Nephron (organoid): ENCODE measurements around the gene SPTBN5.

Experiments
- H3K27ac Mint-ChIP-seq, 3 experiments: 2 replicates each; pipeline ENCODE4 v1.8.0; 2020; ENCODE audit warnings: mixed read lengths in 3 of 3, mild to moderate bottlenecking in 2 of 3, moderate library complexity in 1 of 3
- H3K27me3 Mint-ChIP-seq: 2 replicates; pipeline ENCODE4 v1.8.0; 2021; ENCODE audit warnings: low read depth, mild to moderate bottlenecking, moderate library complexity, mixed read lengths
- H3K36me3 Mint-ChIP-seq: 2 replicates; pipeline ENCODE4 v1.8.0; 2020; ENCODE audit warnings: low read depth, mixed read lengths
- H3K4me1 Mint-ChIP-seq: 2 replicates; pipeline ENCODE4 v1.8.0; 2020; ENCODE audit warnings: mixed read lengths
- H3K4me3 Mint-ChIP-seq, 3 experiments: 2 replicates each; pipeline ENCODE4 v1.8.0; 2020; ENCODE audit warnings: mild to moderate bottlenecking in 3 of 3, mixed read lengths in 3 of 3, moderate library complexity in 2 of 3
- H3K9me3 Mint-ChIP-seq: 2 replicates; pipeline ENCODE4 v1.8.0; 2020; ENCODE audit warnings: mixed read lengths
- TF ChIP-seq, protein P1 (sequence below), 3 experiments: fragments of 200-600 bp; sonication (generic); IDR thresholded peaks; one replicate each; pipeline ENCODE4 v1.5.0; 2021; ENCODE audit warnings: antibody characterized with exemption in 3 of 3; ENCODE audit not compliant: unreplicated experiment in 3 of 3

Gene SPTBN5

DNA sequence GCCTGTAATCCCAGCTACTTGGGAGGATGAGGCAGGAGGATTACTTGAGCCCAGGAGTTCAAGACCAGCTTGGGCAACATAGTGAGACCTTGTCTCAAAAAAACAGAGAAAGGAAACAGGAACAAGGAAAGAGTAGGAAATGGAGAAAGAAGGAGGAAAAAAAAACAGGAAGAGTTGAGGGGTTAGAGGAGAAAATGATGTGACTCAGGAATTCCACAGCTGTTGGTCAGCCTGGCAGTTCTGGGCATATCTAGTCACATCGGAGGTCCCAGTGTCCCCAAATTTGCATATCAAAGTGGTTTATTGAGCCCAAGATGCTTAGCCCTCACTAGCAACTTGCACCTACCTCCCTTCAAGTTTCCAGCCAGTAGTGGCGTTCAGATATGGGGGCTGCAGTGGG lies 84.7 kb downstream of the SPTBN5 start:
- Mint-ChIP-seq H3K4me3 (no peak overlapping the region), H3K4me1 (peaks cover 6% of the 10 kb centered on the region), H3K27ac (no peak overlapping the region), H3K27me3 (no peaks in the 10 kb centered on the region), H3K36me3 (no peaks in the 10 kb centered on the region), H3K9me3 (no peaks in the 10 kb centered on the region)
- TF ChIP-seq, protein P1, sequence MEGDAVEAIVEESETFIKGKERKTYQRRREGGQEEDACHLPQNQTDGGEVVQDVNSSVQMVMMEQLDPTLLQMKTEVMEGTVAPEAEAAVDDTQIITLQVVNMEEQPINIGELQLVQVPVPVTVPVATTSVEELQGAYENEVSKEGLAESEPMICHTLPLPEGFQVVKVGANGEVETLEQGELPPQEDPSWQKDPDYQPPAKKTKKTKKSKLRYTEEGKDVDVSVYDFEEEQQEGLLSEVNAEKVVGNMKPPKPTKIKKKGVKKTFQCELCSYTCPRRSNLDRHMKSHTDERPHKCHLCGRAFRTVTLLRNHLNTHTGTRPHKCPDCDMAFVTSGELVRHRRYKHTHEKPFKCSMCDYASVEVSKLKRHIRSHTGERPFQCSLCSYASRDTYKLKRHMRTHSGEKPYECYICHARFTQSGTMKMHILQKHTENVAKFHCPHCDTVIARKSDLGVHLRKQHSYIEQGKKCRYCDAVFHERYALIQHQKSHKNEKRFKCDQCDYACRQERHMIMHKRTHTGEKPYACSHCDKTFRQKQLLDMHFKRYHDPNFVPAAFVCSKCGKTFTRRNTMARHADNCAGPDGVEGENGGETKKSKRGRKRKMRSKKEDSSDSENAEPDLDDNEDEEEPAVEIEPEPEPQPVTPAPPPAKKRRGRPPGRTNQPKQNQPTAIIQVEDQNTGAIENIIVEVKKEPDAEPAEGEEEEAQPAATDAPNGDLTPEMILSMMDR (IDR thresholded peaks at IDR 0.05; ENCODE audit: unreplicated experiment in 3 of 3), result no peak

DNA sequence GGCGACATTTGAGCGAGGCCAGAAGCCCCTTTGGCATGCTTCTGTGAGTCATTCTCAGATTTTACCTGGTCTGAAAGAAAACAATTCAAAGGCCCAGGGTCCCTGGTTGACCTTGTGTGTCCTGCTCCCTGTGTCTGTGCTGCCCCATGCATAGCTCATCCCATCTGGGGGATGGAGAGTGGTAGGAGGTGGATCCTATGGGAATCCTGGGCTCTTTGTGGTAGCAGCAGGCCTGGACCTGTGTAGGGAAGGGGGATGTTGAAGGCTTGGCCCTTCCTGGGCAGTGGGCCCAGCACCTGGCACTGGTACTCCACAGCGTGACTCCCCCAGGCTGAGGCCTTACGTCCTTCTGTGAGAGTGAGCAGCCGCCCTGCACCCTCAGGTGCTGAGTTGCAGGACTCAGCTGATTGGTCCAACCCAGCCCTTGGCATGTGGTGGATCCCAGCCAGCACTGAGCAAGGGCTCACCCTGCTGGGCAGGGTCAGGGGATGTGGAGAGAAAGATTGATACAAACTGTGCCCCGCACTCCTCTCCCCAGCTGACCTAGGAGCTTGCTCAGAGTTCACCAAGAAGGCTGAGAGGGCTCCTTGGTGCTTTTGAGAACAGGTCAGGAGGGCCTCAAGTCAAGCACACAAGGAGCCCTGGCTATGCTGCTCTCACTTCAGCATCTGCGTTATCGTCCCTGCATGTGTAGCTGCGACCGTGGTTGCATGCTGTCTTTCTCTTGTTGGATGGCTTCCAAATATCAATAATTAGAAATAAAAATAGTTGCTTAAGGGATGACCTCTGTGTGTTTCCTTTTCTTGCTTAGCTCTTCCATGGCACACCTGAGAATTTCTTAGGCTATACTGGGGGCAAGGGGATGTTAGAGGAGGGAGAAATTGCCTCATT lies 87.3 kb downstream of the SPTBN5 start:
- no peak overlapping the region for H3K4me3 Mint-ChIP-seq

DNA sequence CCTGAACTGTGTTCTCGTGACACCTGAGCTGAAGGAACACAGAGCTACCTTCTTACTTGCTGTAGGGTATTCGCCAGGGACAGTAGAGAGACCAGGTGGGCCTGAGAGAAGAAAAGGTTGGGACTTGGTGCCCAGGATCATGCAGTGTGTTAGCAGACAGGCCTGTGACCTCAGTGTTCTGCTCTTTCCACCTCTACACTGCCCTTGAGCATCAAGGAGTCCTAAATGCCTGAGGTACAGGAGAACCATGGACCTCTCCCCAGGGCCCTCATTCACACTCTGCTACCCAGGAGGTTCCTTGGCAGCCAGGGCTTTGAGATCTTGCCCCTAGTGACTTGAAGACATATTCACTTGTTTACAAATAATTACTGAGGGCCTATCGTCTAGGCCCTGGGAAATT lies 88.1 kb downstream of the SPTBN5 start:
- Mint-ChIP-seq H3K36me3 (peaks cover 9% of the 10 kb centered on the region), H3K27me3 (no peaks in the 10 kb centered on the region), H3K4me3 (no peak overlapping the region), H3K4me1 (peaks cover 6% of the 10 kb centered on the region), H3K9me3 (no peaks in the 10 kb centered on the region), H3K27ac (no peak overlapping the region)
- TF ChIP-seq, protein P1 (IDR thresholded peaks at IDR 0.05; ENCODE audit: unreplicated experiment in 3 of 3), result no peak

More for the DNA sequence above, 87.3 kb downstream of the SPTBN5 start:
- Mint-ChIP-seq H3K27me3 (no peaks in the 10 kb centered on the region), H3K36me3 (peaks cover under 1% of the 10 kb centered on the region), H3K9me3 (no peaks in the 10 kb centered on the region), H3K4me1 (peaks cover 6% of the 10 kb centered on the region), H3K27ac (no peak overlapping the region)
- TF ChIP-seq, protein P1 (IDR thresholded peaks at IDR 0.05; ENCODE audit: unreplicated experiment in 3 of 3), result no peak

DNA sequence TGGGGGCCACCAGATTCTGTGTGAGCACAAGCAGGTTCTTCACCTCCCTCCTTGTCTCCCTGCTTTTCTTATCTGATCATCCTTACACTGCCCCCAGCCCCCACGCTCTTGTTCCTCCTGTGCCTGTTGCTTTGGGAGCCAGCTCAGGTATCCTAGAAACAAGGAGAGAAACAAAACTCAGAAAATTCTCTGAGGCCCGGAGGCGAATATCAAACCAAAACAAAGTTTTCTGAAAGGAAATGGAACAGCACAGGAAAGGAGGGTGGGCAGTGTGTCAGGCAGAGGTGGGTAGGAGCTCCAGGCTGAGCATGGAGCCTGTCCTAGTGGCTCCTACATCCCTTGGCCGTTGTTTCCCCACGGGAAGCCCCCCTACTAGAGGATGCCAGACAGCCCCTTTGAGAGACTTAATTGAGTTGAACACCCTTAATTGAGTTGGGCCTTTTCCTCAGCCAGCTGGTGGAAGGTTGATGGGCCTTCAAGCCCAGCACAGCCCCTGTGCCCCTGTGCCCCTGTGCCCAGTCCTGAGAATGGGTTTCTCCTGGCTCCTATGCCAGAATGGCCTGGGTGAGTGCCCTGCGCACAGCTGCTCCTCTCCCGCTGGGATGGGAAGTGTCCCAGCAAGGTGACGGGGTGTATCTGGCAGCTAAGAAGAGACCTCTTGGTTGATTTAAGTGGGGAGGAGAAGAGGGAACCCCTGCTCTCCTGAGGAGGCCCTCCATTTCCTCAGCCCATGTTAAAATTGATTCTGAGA lies 88.8 kb downstream of the SPTBN5 start:
- H3K9me3 Mint-ChIP-seq, result no peaks in the 10 kb centered on the region
- H3K36me3 Mint-ChIP-seq, result peaks cover 14% of the 10 kb centered on the region
- no peak overlapping the region for H3K4me3 Mint-ChIP-seq
- no peaks in the 10 kb centered on the region for H3K27me3 Mint-ChIP-seq
- peaks cover 6% of the 10 kb centered on the region for H3K4me1 Mint-ChIP-seq
- no peak overlapping the region for H3K27ac Mint-ChIP-seq
- TF ChIP-seq, protein P1 (IDR thresholded peaks at IDR 0.05; ENCODE audit: unreplicated experiment in 3 of 3), result no peak

DNA sequence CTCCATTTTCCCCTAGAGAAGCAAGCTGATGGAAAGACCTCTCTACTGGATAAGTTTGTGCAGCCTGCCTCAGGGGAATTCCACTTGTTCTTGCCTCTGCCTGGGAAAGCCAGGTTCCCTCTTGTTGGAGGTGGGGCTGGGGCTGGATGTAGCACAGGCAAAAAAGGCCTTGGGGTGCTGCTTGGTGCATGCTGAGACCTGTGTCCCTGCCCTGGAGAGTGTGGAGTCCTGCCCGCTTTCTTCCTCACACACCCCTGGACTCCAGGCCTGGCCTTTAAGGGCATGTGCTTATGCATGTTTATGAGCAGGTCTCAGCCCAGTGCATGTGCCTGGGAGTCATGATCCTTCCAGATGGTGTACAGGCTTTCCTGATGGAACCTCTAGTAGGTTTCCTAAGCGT lies 89.5 kb downstream of the SPTBN5 start:
- Mint-ChIP-seq H3K4me3 (no peak overlapping the region), H3K36me3 (peaks cover 20% of the 10 kb centered on the region), H3K4me1 (peaks cover 6% of the 10 kb centered on the region), H3K27ac (peak overlapping the region in 1 of 3 experiments; percentile 7), H3K9me3 (no peaks in the 10 kb centered on the region), H3K27me3 (no peaks in the 10 kb centered on the region)
- TF ChIP-seq, protein P1 (IDR thresholded peaks at IDR 0.05; ENCODE audit: unreplicated experiment in 3 of 3), result no peak
